Parathyroid adenoma (tissue), 2 donors: ENCODE results near the gene SLC39A8.

Experiments
- H2AFZ ChIP-seq: fragments of 300-600 bp; sonication (generic); one replicate; pipeline ENCODE4 v1.7.0; 2017; ENCODE audit warnings: antibody characterized with exemption, mild to moderate bottlenecking
- H3K27ac ChIP-seq: fragments of 300-600 bp; sonication (generic); one replicate; pipeline ENCODE4 v1.7.0; 2017
- H3K27me3 ChIP-seq: fragments of 300-600 bp; sonication (generic); one replicate; pipeline ENCODE4 v1.7.0; 2017; ENCODE audit warnings: low read length; ENCODE audit not compliant: control insufficient read depth, insufficient read depth
- H3K36me3 ChIP-seq: fragments of 300-600 bp; sonication (generic); one replicate; pipeline ENCODE4 v1.7.0; 2017; ENCODE audit warnings: low read length; ENCODE audit not compliant: control insufficient read depth, insufficient read depth
- H3K4me1 ChIP-seq: fragments of 300-600 bp; sonication (generic); one replicate; pipeline ENCODE4 v1.7.0; 2017; ENCODE audit warnings: control low read depth
- H3K4me2 ChIP-seq: fragments of 300-600 bp; sonication (generic); one replicate; pipeline ENCODE4 v1.7.0; 2017; ENCODE audit warnings: low read length
- H3K4me3 ChIP-seq: fragments of 300-600 bp; sonication (generic); one replicate; pipeline ENCODE4 v1.7.0; 2017; ENCODE audit warnings: low read depth, low read length
- H3K79me2 ChIP-seq: fragments of 300-600 bp; sonication (generic); one replicate; pipeline ENCODE4 v1.7.0; 2017; ENCODE audit warnings: control low read depth
- H3K9ac ChIP-seq: fragments of 300-600 bp; sonication (generic); one replicate; pipeline ENCODE4 v1.7.0; 2017; ENCODE audit warnings: mild to moderate bottlenecking
- H3K9me3 ChIP-seq: fragments of 300-600 bp; sonication (generic); one replicate; pipeline ENCODE4 v1.7.0; 2017; ENCODE audit warnings: low read length; ENCODE audit not compliant: control insufficient read depth
- CTCF ChIP-seq: fragments of 300-600 bp; sonication (generic); IDR thresholded peaks from one replicate; pipeline ENCODE4 v1.7.0; 2017; ENCODE audit warnings: antibody characterized with exemption, mild to moderate bottlenecking
- donor health status: primary hyperparathyroidism.

Gene SLC39A8

DNA sequence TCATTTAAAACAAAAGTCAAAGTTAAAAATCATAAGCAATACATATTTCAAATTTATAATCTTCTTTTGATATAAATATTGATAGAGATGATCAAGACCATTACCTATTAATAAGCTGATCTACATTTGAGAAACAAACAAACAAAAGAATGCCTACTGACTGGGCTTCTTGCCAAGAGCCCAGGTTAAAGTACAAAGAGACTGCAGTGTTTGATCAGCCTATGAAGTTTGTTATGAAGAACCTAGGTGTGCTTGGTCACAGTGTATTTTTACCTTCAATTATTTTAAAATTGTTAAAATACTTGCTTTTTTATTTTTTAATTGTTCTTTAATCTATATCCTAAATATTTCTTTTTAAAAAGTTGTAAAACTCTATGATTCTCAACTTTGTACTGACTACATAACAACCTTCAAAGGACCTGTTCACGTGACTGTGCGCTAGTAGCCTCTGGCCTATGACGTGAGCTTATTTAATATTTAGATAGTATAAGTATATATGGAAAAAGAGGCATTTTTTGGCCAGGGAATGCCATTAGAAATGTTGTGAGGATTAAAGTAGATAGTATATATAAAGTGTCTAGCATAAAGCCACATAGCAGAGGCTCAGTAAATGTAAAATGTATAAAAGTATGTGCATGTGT, 11.4 kb upstream of the SLC39A8 start:
- H3K27me3 ChIP-seq, result no peaks in the 10 kb centered on the region
- H3K36me3 ChIP-seq, result no peaks in the 10 kb centered on the region
- no peaks in the 10 kb centered on the region for H3K79me2 ChIP-seq
- H3K4me3 ChIP-seq, result no peak overlapping the region
- no peaks in the 10 kb centered on the region for H3K9me3 ChIP-seq
- no peak overlapping the region for H3K9ac ChIP-seq
- H2AFZ ChIP-seq, result no peak overlapping the region
- no peak overlapping the region for H3K27ac ChIP-seq
- no peaks in the 10 kb centered on the region for H3K4me1 ChIP-seq
- no peak overlapping the region for H3K4me2 ChIP-seq
- TF ChIP-seq CTCF, result no peak

DNA sequence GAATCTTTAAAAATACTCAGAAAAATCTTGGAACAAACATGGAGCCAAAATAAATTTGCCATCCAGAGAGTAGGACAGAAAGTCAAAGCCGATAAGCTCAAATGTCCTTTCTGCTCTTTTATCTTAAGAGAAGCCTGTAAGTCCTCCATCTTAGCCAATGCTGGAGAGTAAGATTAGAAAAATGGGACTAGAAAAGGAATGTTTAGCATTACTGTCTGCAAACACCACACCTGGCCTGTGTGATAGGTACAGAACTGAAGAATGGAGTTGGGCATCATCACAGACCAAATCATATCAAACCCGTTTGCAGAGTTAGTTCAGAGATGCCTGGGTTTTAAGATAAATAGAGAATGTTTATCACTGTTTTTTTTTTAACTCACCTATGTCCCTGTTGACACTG, 10.5 kb upstream of the SLC39A8 start:
- Histone ChIP-seq H3K27ac (no peak overlapping the region), H3K4me1 (no peaks in the 10 kb centered on the region)
- no peak for TF ChIP-seq CTCF

GRCh38 chr4:102354671-102355454, 9.6 kb upstream of the SLC39A8 start:
- Histone ChIP-seq H3K79me2 (no peaks in the 10 kb centered on the region), H3K9ac (no peak overlapping the region), H3K27me3 (no peaks in the 10 kb centered on the region), H2AFZ (no peak overlapping the region), H3K4me1 (no peaks in the 10 kb centered on the region), H3K27ac (no peak overlapping the region), H3K4me3 (no peak overlapping the region), H3K4me2 (no peak overlapping the region), H3K9me3 (no peaks in the 10 kb centered on the region), H3K36me3 (no peaks in the 10 kb centered on the region)
- TF ChIP-seq CTCF, result no peak

More for the DNA sequence above, 10.5 kb upstream of the SLC39A8 start:
- Histone ChIP-seq H3K9ac (no peak overlapping the region), H3K27me3 (no peaks in the 10 kb centered on the region), H3K4me2 (no peak overlapping the region), H3K36me3 (no peaks in the 10 kb centered on the region), H3K9me3 (no peaks in the 10 kb centered on the region), H3K79me2 (no peaks in the 10 kb centered on the region), H2AFZ (no peak overlapping the region), H3K4me3 (no peak overlapping the region)

GRCh38 chr4:102352781-102353180, 7.5 kb upstream of the SLC39A8 start:
- no peak for TF ChIP-seq CTCF
- Histone ChIP-seq H3K4me2 (no peak overlapping the region), H2AFZ (no peak overlapping the region), H3K79me2 (no peaks in the 10 kb centered on the region), H3K36me3 (no peaks in the 10 kb centered on the region), H3K27me3 (no peaks in the 10 kb centered on the region), H3K27ac (no peak overlapping the region), H3K9ac (no peak overlapping the region), H3K9me3 (no peaks in the 10 kb centered on the region), H3K4me3 (no peak overlapping the region), H3K4me1 (no peaks in the 10 kb centered on the region)
